OCI-LY7 (cell line): ENCODE results near the gene KRTAP1-1. TPM values are rescaled to one million over a fixed set of nuclear protein-coding genes. Genes with fewer than 3 reads are reported as not detected.
"Not testable (repeated sequence)": the region's sequence is repeated elsewhere in the genome, so short reads cannot be mapped to it uniquely, and the experiment has no call there.

Experiments used
- BruUV-seq: library from RNA; stranded (reverse); fragments of 400-500 nt; replicated peaks from 2 replicates; lab custom pipeline; 2021; lab: Mats Ljungman, UMichigan
- CTCF ChIA-PET: fragments of 300-600 bp; sonication (Branson Sonifier 250); formaldehyde crosslinking; loops from one replicate; lab custom pipeline; 2022; ENCODE audit warnings: antibody characterized with exemption; ENCODE audit not compliant: unreplicated experiment; lab: Charles Lee
- POLR2A ChIA-PET: fragments of 300-600 bp; sonication (Branson Sonifier 250); formaldehyde crosslinking; loops from one replicate; lab custom pipeline; 2022; ENCODE audit warnings: antibody characterized with exemption; lab: Charles Lee
- DNase-seq: peaks from one replicate; pipeline ENCODE4 v3.0.0-alpha.2; 2015; ENCODE audit warnings: low spot score
- H2AFZ ChIP-seq: fragments of 200-600 bp; sonication (generic), shearing (Covaris generic); 2 replicates; pipeline ENCODE4 v1.6.1; 2014; ENCODE audit warnings: mild to moderate bottlenecking, antibody characterized with exemption, low read length, moderate library complexity
- H3K27ac ChIP-seq: fragments of 200-600 bp; sonication (generic); 2 replicates; pipeline ENCODE4 v1.5.1; 2014; ENCODE audit warnings: mixed run types, low read depth, mild to moderate bottlenecking, moderate library complexity, low read length, inconsistent platforms; ENCODE audit not compliant: poor library complexity, severe bottlenecking
- H3K36me3 ChIP-seq: fragments of 200-600 bp; sonication (generic); 2 replicates; pipeline ENCODE4 v1.6.1; 2014; ENCODE audit warnings: mild to moderate bottlenecking, antibody characterized with exemption, low read length, moderate library complexity, mixed read lengths; ENCODE audit not compliant: insufficient read depth
- H3K4me1 ChIP-seq: fragments of 200-600 bp; sonication (generic); 2 replicates; pipeline ENCODE4 v1.5.1; 2014; ENCODE audit warnings: mild to moderate bottlenecking, low read length; ENCODE audit not compliant: insufficient read depth, poor library complexity, severe bottlenecking
- H3K4me2 ChIP-seq: fragments of 200-600 bp; sonication (generic); 2 replicates; pipeline ENCODE4 v1.6.1; 2014; ENCODE audit warnings: mild to moderate bottlenecking, low read length
- H3K4me3 ChIP-seq: fragments of 200-600 bp; sonication (generic); 2 replicates; pipeline ENCODE4 v1.5.1; 2014; ENCODE audit warnings: mild to moderate bottlenecking, low read depth, low read length; ENCODE audit not compliant: poor library complexity, severe bottlenecking
- H3K79me2 ChIP-seq: fragments of 200-600 bp; sonication (generic); 2 replicates; pipeline ENCODE4 v1.6.1; 2016; ENCODE audit warnings: low read depth, mild to moderate bottlenecking, low read length, moderate library complexity, mixed read lengths; ENCODE audit not compliant: insufficient read depth
- H3K9me2 ChIP-seq: fragments of 200-600 bp; sonication (generic); 2 replicates; pipeline ENCODE4 v1.6.1; 2016; ENCODE audit warnings: mild to moderate bottlenecking, low read length, mixed read lengths; ENCODE audit not compliant: insufficient read depth
- H3K9me3 ChIP-seq: fragments of 200-600 bp; sonication (generic); 2 replicates; pipeline ENCODE4 v1.6.1; 2014; ENCODE audit warnings: mild to moderate bottlenecking, mixed run types, low read length, mixed read lengths
- H4K20me1 ChIP-seq: fragments of 200-600 bp; sonication (generic); 2 replicates; pipeline ENCODE4 v1.6.1; 2014; ENCODE audit warnings: mild to moderate bottlenecking, antibody characterized with exemption, low read length, moderate library complexity, mixed read lengths; ENCODE audit not compliant: insufficient read depth
- EZH2phosphoT487 ChIP-seq: fragments of 200-600 bp; sonication (generic); IDR thresholded peaks from 2 replicates; pipeline ENCODE4 v1.6.1; 2018; ENCODE audit warnings: low read depth, borderline replicate concordance, mild to moderate bottlenecking, mixed run types, antibody characterized with exemption, low read length, moderate library complexity, mixed read lengths
- intact Hi-C: fragments of 100-400 bp; cut with micrococcal nuclease; formaldehyde crosslinking; loops from one replicate; pipeline ENCODE4 v1.10.0; 2022; ENCODE audit not compliant: unreplicated experiment
- total RNA-seq, 2 experiments: library from RNA; depleted of rRNA in 1 of 2; stranded (reverse); fragments of >200 nt in 1 of 2; shearing (Covaris generic) in 1 of 2; gene quantifications; 2 replicates each; pipeline ENCODE4 v1.2.3, GENCODE V29; 2014 to 2022
- TF ChIP-seq, protein P1 (sequence below): fragments of 200-600 bp; sonication (generic); conservative IDR thresholded peaks from 2 replicates; pipeline ENCODE4 v1.5.1; 2014; ENCODE audit warnings: mild to moderate bottlenecking, antibody characterized with exemption, low read length, moderate library complexity, mixed read lengths

Gene KRTAP1-1
- total RNA-seq, 2 experiments from 2014 or later = not detected

DNA sequence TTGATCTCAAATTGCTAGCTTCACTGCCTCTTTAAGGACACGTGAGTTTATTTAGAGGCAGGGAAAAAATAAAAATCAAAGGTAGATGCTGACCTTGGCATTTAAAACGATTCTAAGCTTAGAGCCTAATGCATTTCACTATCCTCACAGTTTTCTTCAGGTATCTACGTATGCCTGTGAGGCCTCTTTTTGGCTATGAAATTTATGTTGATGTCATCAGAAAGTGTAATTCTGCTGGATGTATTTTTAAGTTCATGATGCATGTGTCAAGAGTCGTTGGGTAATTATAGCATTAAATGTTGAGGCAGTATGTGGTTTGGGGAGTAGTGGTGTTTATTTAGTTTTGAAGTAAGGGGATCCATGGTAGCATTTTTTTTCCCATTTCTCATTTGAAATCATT is 37.3 kb downstream of the KRTAP1-1 start:
- intact Hi-C loops = no loop called here
- no peaks in the 10 kb centered on the region for H3K36me3 ChIP-seq
- TF ChIP-seq, protein P1, sequence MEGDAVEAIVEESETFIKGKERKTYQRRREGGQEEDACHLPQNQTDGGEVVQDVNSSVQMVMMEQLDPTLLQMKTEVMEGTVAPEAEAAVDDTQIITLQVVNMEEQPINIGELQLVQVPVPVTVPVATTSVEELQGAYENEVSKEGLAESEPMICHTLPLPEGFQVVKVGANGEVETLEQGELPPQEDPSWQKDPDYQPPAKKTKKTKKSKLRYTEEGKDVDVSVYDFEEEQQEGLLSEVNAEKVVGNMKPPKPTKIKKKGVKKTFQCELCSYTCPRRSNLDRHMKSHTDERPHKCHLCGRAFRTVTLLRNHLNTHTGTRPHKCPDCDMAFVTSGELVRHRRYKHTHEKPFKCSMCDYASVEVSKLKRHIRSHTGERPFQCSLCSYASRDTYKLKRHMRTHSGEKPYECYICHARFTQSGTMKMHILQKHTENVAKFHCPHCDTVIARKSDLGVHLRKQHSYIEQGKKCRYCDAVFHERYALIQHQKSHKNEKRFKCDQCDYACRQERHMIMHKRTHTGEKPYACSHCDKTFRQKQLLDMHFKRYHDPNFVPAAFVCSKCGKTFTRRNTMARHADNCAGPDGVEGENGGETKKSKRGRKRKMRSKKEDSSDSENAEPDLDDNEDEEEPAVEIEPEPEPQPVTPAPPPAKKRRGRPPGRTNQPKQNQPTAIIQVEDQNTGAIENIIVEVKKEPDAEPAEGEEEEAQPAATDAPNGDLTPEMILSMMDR = no peak
- no peaks in the 10 kb centered on the region for H3K9me3 ChIP-seq
- no peak overlapping the region for H3K4me3 ChIP-seq
- H3K27ac ChIP-seq = no peak overlapping the region
- H3K79me2 ChIP-seq = no peaks in the 10 kb centered on the region
- no peak overlapping the region for H3K4me2 ChIP-seq
- CTCF ChIA-PET = no interaction called here
- no peak for DNase-seq
- POLR2A ChIA-PET = no interaction called here
- H3K4me1 ChIP-seq = no peaks in the 10 kb centered on the region
- BruUV-seq = no TSS peak
- H3K9me2 ChIP-seq = no peaks in the 10 kb centered on the region
- H2AFZ ChIP-seq = no peak overlapping the region
- no peaks in the 10 kb centered on the region for H4K20me1 ChIP-seq

DNA sequence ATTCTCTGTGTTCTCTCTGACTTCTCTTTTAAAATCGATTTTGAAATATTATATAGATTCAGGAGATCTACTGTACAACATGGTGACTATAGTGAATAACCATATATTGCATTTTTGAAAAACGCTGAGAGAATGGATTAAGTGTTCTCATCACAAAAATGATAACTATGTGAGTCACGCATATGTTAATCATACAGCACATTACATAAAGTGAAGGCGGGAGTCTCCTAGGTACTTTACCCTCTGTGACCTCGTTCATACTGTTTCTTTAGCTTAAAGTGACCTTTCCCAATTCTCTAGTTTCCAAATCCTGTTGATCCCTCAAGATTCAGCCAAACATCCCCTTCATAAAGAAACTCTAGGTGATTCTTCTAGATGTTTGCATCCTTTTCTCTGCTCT is 38.4 kb downstream of the KRTAP1-1 start:
- no TSS peak for BruUV-seq
- H3K4me2 ChIP-seq = no peak overlapping the region
- H3K9me2 ChIP-seq = no peaks in the 10 kb centered on the region
- H3K4me3 ChIP-seq = no peak overlapping the region
- H3K27ac ChIP-seq = no peak overlapping the region
- no peaks in the 10 kb centered on the region for H3K9me3 ChIP-seq
- no peaks in the 10 kb centered on the region for H3K79me2 ChIP-seq
- H3K36me3 ChIP-seq = no peaks in the 10 kb centered on the region
- H4K20me1 ChIP-seq = no peaks in the 10 kb centered on the region
- CTCF ChIA-PET = no interaction called here
- intact Hi-C loops = no loop called here
- no peaks in the 10 kb centered on the region for H3K4me1 ChIP-seq
- no peak for DNase-seq
- POLR2A ChIA-PET = no interaction called here
- H2AFZ ChIP-seq = no peak overlapping the region
- TF ChIP-seq, protein P1 = no peak
- TF ChIP-seq EZH2phosphoT487 = no peak

DNA sequence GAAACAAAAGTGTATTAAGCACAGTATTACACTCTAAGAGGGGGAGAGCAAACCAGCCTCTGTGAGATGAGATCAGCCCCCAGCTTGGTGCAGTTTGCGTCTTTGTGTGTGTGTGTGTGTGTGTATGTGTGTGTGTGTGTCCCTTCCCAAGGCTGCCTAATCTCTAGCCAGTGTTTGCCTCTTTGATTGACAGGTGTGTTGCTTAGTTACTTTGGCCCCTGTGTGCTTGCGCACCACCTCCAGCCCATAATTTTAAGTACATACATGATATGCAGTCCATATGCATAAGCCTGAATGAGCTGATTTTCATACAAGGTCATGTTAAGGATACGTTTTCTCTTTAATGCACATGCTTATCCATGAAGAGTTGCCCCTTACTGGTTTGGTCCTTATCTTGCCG is 39.5 kb downstream of the KRTAP1-1 start:
- no peak overlapping the region for H3K4me2 ChIP-seq
- H2AFZ ChIP-seq = no peak overlapping the region
- no peak for TF ChIP-seq EZH2phosphoT487
- TF ChIP-seq, protein P1 = no peak
- POLR2A ChIA-PET = no interaction called here
- no peaks in the 10 kb centered on the region for H3K79me2 ChIP-seq
- H3K27ac ChIP-seq = no peak overlapping the region
- no peaks in the 10 kb centered on the region for H4K20me1 ChIP-seq
- intact Hi-C loops = no loop called here
- H3K9me2 ChIP-seq = no peaks in the 10 kb centered on the region
- CTCF ChIA-PET = no interaction called here
- H3K4me1 ChIP-seq = no peaks in the 10 kb centered on the region
- no peak overlapping the region for H3K4me3 ChIP-seq
- H3K9me3 ChIP-seq = no peaks in the 10 kb centered on the region
- DNase-seq = no peak
- no peaks in the 10 kb centered on the region for H3K36me3 ChIP-seq
- no TSS peak for BruUV-seq

DNA sequence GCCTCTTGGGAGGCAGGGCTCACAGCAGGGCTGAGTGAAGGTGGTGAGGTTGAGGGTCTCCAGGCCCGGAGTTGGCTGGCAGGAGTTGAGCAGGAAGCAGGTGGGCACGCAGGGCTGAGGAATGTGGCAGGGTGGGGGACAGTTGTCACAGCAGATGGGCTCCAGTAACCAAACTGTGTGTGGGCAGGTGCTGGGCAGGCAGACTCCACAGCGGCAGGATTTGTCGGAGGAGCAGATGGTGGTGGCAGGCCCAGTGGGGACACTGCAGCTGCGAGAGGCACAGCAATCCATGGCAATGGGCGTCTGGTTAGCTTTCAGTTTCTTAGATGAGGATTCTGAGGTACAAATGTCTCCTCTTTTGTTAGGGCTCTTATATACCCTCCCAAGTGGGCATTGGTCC is 41.7 kb downstream of the KRTAP1-1 start, which contains the start of gene KRTAP3-2:
TSS of gene KRTAP3-2 (minus strand) at position 344 of the 400 bp plus-strand sequence. CDS start at position 291, 53 bp downstream.
- POLR2A ChIA-PET, H3K4me2 ChIP-seq, H3K4me3 ChIP-seq, BruUV-seq, DNase-seq, H3K27ac ChIP-seq, H3K9me3 ChIP-seq, H3K36me3 ChIP-seq, CTCF ChIA-PET, H3K9me2 ChIP-seq, H3K79me2 ChIP-seq, H2AFZ ChIP-seq, intact Hi-C loops, H3K4me1 ChIP-seq, H4K20me1 ChIP-seq: not testable (repeated sequence)
